AG08396 (cell line): ENCODE data around the gene PDE7B.
"Not testable (repeated sequence)": the region's sequence is repeated elsewhere in the genome, so short reads cannot be mapped to it uniquely, and the experiment has no call there.

ENCODE experiments used
- DNase-seq: peaks from one replicate; pipeline ENCODE4 v3.0.0; 2012; ENCODE audit warnings: low spot score, mixed read lengths

The PDE7B gene

GRCh38 chr6:136073216-136073615, 221.7 kb downstream of the PDE7B start:
- no peak for DNase-seq

GRCh38 chr6:136076496-136076895, 225.0 kb downstream of the PDE7B start:
- no peak for DNase-seq

- peak; percentile 58 for DNase-seq
Measured at GRCh38 chr6:136077834-136078576, 226.5 kb downstream of the PDE7B start.

- no peak for DNase-seq
Measured at GRCh38 chr6:136079701-136080565, 228.4 kb downstream of the PDE7B start.

GRCh38 chr6:136083540-136083939, 232.0 kb downstream of the PDE7B start:
- no peak for DNase-seq

- no peak for DNase-seq
Measured at GRCh38 chr6:136084403-136084802, 232.9 kb downstream of the PDE7B start.

- DNase-seq: no peak
Measured at GRCh38 chr6:136085370-136086115, 234.0 kb downstream of the PDE7B start.

GRCh38 chr6:136086686-136087085, 235.2 kb downstream of the PDE7B start:
- no peak for DNase-seq

- no peak for DNase-seq
Measured at GRCh38 chr6:136087986-136088385, 236.5 kb downstream of the PDE7B start.

GRCh38 chr6:136088693-136089092, 237.2 kb downstream of the PDE7B start:
- DNase-seq: no peak

- DNase-seq: no peak
Measured at GRCh38 chr6:136089876-136090275, 238.4 kb downstream of the PDE7B start.

- no peak for DNase-seq
Measured at GRCh38 chr6:136090929-136091328, 239.4 kb downstream of the PDE7B start.

GRCh38 chr6:136092897-136093296, 241.4 kb downstream of the PDE7B start:
- DNase-seq: no peak

GRCh38 chr6:136093835-136094234, 242.3 kb downstream of the PDE7B start:
- DNase-seq: no peak

- no peak for DNase-seq
Measured at GRCh38 chr6:136094812-136095211, 243.3 kb downstream of the PDE7B start.

GRCh38 chr6:136095986-136096385, 244.5 kb downstream of the PDE7B start:
- DNase-seq: no peak

GRCh38 chr6:136102991-136103688, 251.6 kb downstream of the PDE7B start:
- no peak for DNase-seq

- DNase-seq: no peak
Measured at GRCh38 chr6:136103763-136104311, 252.3 kb downstream of the PDE7B start.

- no peak for DNase-seq
Measured at GRCh38 chr6:136104556-136104955, 253.1 kb downstream of the PDE7B start.

- DNase-seq: not testable (repeated sequence)
Measured at GRCh38 chr6:136105797-136106196, 254.3 kb downstream of the PDE7B start.

GRCh38 chr6:136108361-136108945, 257.0 kb downstream of the PDE7B start:
- no peak for DNase-seq
